GM21360 (cell line): ENCODE data around the gene NFIA.

ENCODE experiments used
- ATAC-seq: cut with Tn5 transposase; IDR thresholded peaks from one replicate; pipeline ENCODE4 v1.9.1; 2021; ENCODE audit warnings: mild to moderate bottlenecking, moderate library complexity; ENCODE audit not compliant: unreplicated experiment

NFIA gene

DNA sequence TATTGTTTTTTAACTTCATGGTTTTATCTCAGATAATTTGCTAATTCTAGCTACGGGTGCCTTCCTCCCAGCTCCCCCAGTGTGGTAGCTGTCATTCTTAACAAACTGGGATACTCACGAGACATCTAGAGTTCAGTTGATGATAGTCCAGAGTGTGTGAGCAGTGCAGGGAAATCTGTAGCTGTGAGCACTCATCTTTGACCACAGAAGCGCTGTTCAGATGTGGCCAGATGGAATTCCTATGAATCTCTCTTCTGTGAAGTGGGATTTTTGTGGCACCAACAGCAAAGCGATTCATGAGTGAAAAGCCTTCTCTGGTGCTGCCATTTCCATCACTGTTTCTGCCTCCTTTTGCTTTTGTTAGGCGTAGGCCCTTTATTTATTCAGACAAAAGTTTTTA lies 125.1 kb downstream of the NFIA start:
- ATAC-seq = no peak

GRCh38 chr1:61208172-61208571 lies 125.8 kb downstream of the NFIA start:
- ATAC-seq = no peak

DNA sequence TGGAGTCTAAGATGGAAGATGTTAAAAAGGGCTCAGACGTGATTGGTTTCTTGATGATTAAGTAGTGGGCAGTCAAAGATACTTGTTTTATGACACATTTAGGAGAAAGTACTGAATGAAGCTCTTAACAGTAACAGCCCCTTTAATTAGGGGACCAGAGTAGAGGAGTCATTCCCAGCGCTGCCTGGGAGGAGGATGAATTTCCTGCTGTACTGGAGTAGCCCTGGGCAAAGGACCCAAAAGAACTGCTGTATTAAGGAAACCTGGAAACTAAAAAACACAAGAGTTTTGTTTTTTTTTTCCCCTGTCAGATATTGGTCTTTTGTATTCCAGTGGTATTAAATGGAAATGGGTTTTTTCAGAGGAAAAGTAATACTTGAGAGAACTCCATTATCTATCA lies 126.5 kb downstream of the NFIA start:
- ATAC-seq = no peak

DNA sequence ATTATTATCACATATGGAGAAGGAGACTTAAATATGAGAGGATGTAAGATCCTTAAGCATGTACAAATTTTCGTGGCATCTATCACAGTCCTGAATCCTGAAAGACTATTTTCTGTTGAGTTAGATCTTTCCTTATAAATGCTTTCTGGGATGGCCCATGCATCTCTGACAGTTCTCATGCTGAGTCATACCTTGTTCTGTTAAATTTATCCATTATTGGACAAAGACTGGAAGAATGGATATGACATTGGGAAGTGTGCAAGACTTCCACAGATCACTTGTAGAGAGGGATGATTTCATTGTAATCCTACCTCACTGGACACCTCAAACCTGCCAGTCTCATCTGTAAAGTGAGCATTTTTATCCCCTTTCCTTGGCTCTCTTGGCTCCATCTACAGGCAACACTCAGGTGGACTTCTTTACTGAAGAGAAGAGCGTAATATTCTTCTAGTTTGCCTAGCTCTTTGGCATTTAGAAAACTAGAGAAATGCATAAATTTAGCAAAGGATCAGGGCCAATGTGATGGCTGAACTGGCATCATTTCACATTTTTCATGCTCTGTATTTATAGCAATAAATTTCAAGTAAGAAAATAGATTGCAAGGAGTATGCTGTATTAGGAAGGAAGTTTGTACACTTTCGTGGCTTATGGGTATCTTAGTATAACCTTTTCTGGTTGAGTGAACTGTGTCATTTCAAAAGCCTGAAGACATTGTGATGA lies 128.2 kb downstream of the NFIA start:
- ATAC-seq = no peak

DNA sequence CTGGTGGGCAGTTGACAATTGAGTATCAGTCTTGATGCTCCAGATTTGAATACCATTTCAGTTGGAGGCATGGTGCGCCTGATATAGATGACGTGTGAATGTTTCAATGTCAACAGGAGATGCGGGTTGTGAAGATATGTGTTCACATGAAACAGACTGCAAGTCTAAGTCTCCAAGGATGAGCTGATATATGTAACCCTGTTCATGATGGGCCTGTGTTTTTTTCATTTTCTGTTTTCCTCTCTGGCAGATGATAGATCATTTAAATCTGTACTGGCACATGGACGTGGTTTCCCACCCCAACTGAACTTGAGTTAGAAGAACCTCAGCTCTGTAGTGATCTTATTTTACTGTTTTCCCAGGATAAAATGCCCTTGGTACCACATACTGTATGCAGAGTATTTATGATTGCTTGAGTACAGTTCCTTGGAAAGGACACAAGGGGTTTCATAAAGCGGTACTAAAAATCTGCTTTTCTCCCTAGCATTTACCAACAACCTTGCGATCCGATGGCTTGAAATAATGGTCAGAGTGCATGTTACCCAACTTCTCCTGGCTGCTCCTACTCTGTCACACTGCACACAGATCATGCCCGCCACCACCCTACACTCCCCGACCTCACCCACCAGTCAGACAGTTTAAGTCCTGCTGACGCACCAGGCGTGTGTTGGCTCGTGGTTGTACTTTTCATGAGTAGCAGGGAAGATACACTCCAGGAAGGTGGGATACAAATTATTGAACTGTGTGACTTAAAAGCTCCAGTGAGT lies 131.1 kb downstream of the NFIA start:
- no peak for ATAC-seq

DNA sequence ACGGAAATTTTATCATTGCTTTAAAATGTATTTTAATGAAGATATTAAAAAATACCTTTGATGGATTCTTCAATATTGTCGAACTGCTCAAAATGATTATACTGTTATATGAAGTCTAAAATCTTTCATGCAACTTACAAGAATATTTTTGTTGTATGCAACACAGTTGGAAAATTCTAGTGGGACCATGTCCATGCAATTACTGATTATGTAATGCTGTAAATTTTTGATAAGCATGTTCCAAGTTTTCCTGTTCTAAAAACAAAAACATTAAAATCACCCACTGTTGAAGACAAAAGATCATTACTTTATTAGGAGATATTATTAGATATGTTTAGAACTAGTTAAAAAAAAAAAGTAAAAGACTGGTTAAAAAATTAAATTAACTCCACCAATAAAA lies 132.8 kb downstream of the NFIA start:
- no peak for ATAC-seq

- ATAC-seq = no peak
Observed at GRCh38 chr1:61215676-61216289, 133.4 kb downstream of the NFIA start.

GRCh38 chr1:61220536-61220935 lies 138.2 kb downstream of the NFIA start:
- ATAC-seq = no peak

DNA sequence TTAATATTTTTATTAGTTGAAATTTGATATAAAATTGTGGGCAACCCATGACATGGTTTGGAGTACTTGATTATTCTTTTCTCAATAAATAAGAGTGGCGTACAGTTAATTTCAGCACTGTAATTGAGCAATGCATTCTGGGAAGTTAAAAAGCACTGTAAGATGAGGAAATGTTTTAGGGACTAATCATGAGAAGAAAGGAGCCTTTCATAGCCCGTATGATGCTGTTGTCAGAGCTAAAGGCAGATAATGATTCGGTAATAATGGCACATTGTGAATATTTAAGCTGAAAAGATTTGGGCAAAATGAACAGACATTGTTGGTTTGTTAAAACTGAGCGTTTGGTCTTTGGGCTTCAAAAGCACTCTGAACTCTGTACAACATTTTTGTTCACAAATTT lies 139.3 kb downstream of the NFIA start:
- no peak for ATAC-seq

DNA sequence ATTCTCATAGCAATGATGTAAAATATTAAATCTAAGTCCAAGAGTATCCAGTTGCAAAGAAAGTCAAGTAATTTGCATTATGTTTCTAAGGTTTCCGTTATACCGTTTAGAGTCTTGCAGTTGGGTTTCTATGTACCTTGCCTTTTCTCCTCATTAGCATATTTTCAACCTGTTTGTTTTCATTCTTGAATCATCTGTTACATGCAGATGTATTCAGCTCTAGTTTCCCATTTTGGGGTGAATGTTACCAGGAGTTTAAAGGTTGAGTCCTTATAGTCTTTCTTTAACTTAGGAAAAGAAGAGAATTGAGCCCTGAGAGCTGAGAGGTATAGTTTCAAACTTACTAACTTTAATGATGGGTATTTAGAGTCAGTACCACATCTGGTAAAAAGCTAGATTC lies 139.9 kb downstream of the NFIA start:
- no peak for ATAC-seq

DNA sequence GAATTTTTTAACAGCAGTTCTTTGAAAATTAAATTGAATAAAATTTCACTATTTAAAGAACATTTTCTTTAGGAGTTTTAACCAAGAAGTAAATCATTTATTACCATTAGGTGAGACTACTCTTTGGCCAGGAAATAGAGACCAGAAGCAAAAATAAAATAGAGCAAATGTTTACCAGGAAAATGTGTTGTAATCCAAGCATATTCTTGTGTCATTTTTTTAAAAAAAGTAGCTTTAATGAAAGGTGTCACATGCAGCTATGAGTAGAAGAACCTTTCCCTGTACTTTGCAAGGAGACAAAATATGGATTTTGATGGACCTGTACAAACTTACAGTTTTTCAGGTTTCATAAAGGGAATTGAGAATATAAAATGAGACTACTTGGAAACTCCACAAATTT lies 140.8 kb downstream of the NFIA start:
- ATAC-seq = no peak

- no peak for ATAC-seq
Observed at GRCh38 chr1:61224609-61225008, 142.2 kb downstream of the NFIA start.

GRCh38 chr1:61225478-61225877 lies 143.1 kb downstream of the NFIA start:
- no peak for ATAC-seq

GRCh38 chr1:61226791-61227567 lies 144.6 kb downstream of the NFIA start:
- ATAC-seq = no peak

DNA sequence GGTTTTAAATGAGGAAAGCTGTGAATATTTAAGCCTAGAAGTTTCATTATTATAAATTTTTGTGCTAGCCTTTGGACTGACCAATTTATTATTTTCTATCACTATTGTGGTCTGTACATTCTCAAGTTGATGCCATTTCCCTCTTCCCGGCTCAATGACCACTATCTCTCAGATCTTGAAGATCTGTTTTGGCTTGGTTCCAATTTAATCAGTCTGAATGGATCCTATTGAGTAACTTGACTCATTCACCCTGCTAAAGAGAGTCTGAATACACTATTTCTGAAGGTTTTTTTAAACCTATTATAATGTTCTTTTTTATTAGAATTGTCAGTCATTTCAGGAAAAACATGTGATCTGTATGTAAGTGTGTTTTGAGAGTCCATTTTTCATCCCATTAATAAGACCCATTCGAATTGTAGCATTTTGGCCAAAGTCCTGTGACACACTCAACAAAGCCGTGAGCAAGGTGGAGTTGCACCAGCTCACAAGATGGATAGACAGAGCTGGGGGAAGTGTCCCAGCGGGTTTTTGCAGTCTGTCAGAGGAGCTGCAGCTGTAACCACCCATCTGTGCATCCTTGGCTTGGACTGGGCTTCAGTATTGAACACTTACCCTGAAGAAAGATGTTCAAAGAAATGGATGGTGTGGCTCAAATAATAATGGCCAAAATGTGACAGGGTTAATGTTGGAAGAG lies 145.6 kb downstream of the NFIA start:
- no peak for ATAC-seq

DNA sequence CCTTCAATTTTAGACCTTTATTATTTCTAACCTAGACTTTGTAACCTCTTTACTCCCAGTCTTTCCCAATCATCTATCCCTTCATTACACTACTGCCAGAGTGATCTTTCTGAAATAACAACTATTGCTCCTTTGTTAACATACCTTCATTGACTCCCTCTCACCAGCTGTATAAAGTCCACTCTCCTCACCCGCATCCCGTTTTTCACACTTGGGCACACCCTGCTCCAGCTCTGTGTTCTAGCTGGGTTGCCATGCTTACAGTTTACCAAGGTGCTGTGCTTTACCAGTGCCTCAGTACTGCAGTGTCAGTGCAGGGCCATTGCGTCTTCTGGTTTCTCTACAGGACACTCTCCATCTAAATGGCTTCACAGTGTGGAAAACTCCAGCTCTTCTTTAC lies 148.2 kb downstream of the NFIA start:
- no peak for ATAC-seq

- no peak for ATAC-seq
Observed at GRCh38 chr1:61231795-61232194, 149.4 kb downstream of the NFIA start.

- ATAC-seq = no peak
Observed at GRCh38 chr1:61233121-61233660, 150.8 kb downstream of the NFIA start.

- ATAC-seq = no peak
Observed at GRCh38 chr1:61234587-61234919, 152.2 kb downstream of the NFIA start.

GRCh38 chr1:61237147-61237546 lies 154.8 kb downstream of the NFIA start:
- no peak for ATAC-seq
